Measurements from ENCODE around the gene NAA15.
"Not testable (repeated sequence)": the region's sequence is repeated elsewhere in the genome, so short reads cannot be mapped to it uniquely, and the experiment has no call there.

The NAA15 gene

GRCh38 chr4:139337612-139338011 is 36.3 kb downstream of the NAA15 start:
- no peak for DNase-seq (ENCODE audit: low read depth in 2 of 3, low spot score in 1 of 3)

DNA sequence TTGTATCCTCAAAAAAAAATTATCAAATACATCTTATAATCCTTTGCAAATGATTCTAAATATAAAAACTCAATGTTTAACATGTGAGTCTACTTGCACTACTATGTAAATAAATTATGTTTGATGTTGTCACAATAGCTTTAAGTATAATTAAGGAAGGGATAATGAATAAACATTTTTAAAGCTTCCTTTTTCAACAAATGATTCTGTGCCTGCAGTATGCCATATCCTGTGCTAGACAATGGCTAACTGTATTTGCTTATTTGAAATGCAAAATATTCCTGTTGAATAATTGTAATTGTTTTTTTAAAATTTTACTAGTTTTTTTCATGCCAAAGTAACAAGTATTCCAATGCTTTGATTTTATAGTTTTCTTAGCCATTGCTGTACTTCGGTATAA is 60.0 kb downstream of the NAA15 start:
- DNase-seq (ENCODE audit: low read depth in 2 of 3, low spot score in 1 of 3) = no peak

- no peak for DNase-seq (ENCODE audit: low read depth in 2 of 3, low spot score in 1 of 3)
Observed at GRCh38 chr4:139367421-139368090, 66.3 kb downstream of the NAA15 start.

DNA sequence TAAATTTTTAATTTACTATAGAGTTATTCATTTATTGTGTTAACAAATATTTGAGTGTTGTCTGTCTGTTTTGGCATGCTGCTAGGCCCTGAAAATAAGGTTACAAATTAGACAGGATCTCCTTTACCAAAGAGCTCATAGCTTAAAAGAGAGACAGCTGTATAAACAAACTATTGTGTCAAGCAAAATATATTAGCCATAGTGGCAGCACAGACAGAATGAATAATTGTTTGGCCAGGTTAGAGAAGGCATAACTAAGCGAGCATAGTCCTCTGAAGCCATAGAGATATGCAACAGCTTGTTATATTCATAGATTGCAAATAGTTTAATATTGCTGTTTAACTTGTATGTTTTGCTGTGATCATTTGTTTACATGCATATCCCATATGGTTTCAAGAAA is 67.7 kb downstream of the NAA15 start:
- DNase-seq (ENCODE audit: low read depth in 2 of 3, low spot score in 1 of 3) = no peak

GRCh38 chr4:139374251-139374650 is 72.9 kb downstream of the NAA15 start:
- no peak for DNase-seq (ENCODE audit: low read depth in 2 of 3, low spot score in 1 of 3)

GRCh38 chr4:139386421-139386820 is 85.1 kb downstream of the NAA15 start:
- no peak for DNase-seq (ENCODE audit: low read depth in 2 of 3, low spot score in 1 of 3)

DNA sequence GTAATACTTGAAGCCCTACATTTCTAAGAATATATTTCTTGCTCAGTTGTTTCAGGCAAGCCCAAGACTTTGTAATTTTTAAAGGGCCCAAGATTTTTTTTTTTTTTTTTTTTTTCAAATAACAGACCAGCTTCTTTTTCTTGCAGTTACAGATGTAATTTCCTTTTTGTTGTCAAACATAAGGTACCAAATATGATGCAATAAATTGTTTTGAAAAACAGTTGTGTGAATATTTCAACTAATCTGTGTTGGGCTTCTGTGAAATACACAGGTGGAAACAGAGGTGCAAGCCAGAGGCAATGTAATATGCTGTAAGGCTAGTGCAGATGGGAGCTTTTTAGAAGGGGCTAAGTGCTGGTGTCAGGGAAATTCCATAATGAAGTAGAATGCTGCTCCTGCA is 87.8 kb downstream of the NAA15 start:
- no peak for DNase-seq (ENCODE audit: low read depth in 2 of 3, low spot score in 1 of 3)

DNA sequence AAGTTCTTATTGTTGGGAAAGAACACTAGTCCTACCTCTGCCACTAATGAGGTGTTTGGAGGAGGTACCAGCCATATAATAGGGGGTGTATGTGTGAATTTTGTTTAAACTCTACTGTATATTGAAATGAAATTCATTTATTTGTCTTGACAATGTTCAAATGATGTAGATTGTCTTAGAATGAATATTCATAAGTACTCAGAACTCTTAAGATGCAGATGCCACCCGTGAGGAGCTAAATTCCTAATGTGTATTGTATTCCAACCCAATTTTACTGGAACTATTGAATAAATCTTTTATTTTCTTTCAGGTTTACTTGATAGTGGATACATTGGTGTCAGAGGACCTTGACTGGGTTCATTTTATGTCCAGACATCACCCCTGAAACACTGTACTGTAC is 88.7 kb downstream of the NAA15 start:
- DNase-seq (ENCODE audit: low read depth in 2 of 3, low spot score in 1 of 3) = no peak

DNA sequence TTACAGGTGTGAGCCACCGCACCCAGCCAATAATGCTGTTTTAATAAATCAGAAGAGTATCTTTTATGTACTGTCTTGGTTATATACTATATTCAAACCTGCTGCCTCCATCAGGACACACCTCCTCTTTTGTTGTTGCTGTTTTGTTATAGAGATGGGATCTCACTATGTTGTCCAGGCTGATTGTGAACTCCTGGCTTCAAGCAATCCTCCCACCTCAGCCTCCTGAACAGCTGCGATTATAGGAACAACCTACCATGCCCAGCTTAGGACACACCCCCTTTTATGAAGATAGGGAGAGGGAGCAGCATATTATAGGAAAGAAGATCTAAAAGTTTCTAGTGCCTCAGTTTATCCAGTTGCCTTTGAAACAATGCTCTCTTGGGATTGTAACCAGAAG is 90.4 kb downstream of the NAA15 start:
- no peak for DNase-seq (ENCODE audit: low read depth in 2 of 3, low spot score in 1 of 3)

- no peak for DNase-seq (ENCODE audit: low read depth in 2 of 3, low spot score in 1 of 3)
Observed at GRCh38 chr4:139392797-139393196, 91.5 kb downstream of the NAA15 start.

DNA sequence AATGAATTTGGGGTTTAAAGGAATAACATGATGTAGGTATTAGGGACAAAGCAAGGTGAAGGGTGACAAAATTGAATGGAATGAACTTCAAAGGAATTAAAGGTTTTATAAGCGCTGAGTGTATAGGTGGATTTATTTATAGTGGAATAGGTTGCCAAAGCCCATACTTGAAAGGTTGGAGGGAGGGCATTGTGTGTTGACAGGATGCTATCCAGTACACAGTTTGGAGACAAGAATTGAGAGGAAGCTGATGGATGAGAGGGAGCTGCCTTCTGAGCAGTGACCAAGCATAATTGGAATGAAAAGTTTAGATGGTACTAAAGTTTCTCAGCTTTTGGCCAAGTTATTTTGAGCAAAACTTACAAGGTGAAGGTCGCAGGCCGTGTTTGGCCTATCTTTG is 100.1 kb downstream of the NAA15 start:
- no peak for DNase-seq (ENCODE audit: low read depth in 2 of 3, low spot score in 1 of 3)

- DNase-seq (ENCODE audit: low read depth in 2 of 3, low spot score in 1 of 3) = no peak
Observed at GRCh38 chr4:139402436-139402835, 101.1 kb downstream of the NAA15 start.

GRCh38 chr4:139403462-139403861 is 102.2 kb downstream of the NAA15 start:
- no peak for DNase-seq (ENCODE audit: low read depth in 2 of 3, low spot score in 1 of 3)

DNA sequence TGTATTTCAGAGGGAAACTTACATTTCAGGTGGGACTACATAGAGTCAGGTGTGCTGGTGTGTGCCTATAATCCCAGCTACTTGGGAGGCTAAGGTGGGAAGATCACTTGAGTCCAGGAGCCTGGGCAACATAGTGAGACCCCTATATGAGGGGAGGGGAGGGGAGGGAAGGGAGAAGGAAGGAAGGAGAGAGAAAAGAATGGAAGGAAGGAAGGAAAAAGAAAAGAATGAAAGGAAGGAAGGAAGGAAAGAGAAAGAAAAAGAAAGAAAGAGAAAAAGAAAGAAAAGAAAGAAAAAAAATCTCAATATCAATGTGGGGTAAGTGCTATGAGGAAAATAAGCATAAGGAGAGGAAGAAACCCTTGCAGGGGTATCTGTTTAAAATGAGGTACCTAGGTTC is 109.0 kb downstream of the NAA15 start:
- no peak for DNase-seq (ENCODE audit: low read depth in 2 of 3, low spot score in 1 of 3)

- DNase-seq (ENCODE audit: low read depth in 2 of 3, low spot score in 1 of 3) = not testable (repeated sequence)
Observed at GRCh38 chr4:139414671-139415210, 113.4 kb downstream of the NAA15 start.

DNA sequence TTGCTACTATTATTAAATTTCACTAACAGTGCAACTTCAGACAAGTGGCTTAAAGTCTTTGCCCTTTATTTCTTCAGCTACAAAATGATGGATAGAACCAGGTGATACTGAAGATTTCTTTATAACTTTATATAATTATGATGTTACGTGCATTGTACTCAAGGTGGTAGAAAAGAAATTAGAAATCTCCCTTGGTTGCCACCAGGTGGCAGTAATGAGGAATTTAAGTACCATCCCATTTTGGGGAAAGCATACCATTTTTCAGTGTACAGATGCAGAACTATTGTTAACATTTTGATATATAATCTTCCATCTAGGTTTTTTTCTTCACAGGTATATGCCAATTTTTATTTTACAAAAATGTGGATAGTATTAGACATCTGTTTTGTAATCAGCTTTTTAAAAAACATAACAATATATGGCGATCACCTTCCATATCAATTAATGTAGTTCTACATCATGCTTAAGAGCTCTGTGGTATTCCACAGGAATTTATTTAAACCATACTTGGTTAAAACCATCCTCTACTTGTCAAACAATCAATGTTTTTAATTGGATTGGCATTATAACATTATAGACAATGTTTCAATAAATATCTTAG is 114.9 kb downstream of the NAA15 start:
- DNase-seq (ENCODE audit: low read depth in 2 of 3, low spot score in 1 of 3) = peak in 1 of 3 donors; percentile 19

- no peak for DNase-seq (ENCODE audit: low read depth in 2 of 3, low spot score in 1 of 3)
Observed at GRCh38 chr4:139419388-139419914, 118.1 kb downstream of the NAA15 start.

GRCh38 chr4:139420652-139421051 is 119.3 kb downstream of the NAA15 start:
- DNase-seq (ENCODE audit: low read depth in 2 of 3, low spot score in 1 of 3) = no peak

- no peak for DNase-seq (ENCODE audit: low read depth in 2 of 3, low spot score in 1 of 3)
Observed at GRCh38 chr4:139436122-139436521, 134.8 kb downstream of the NAA15 start.

GRCh38 chr4:139438141-139438540 is 136.8 kb downstream of the NAA15 start:
- no peak for DNase-seq (ENCODE audit: low read depth in 2 of 3, low spot score in 1 of 3)

DNA sequence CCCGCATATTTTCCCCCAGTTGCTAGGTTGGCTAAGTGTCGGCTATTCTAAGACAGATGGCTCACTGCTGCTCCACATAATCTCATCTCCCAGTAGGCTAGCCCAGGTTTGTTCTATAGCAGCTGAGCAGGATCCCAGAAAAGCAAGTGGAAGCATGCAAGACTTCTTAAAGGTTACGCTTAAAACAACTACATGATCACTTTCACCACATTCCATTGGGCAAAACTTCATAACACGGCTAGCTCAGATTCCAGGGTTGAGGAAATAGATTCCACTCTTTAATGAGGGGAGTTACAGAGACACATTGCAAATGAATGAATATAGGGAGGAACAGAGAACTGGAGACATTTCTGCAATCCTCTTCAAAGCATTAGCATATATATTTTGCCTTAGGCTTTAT is 139.7 kb downstream of the NAA15 start:
- no peak for DNase-seq (ENCODE audit: low read depth in 2 of 3, low spot score in 1 of 3)

DNA sequence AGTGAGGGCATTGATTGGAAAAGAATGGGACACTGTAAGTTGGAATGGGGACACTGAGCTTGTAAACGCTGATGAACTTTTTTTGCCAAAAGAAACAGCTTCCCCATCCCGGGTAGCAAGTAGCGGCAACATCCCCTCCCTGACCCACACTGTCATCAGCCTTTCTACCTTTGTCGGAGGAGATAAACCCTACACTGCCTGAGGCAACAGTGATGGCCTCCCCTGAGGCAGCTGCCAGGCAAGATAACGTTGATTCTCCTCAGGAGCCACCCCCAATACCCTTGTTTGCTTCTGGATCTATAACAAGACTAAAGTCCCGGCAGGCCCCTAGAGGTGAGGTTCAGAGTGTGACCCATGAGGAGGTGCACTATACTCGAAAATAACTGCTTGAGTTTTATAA is 142.4 kb downstream of the NAA15 start:
- DNase-seq (ENCODE audit: low read depth in 2 of 3, low spot score in 1 of 3) = no peak

DNA sequence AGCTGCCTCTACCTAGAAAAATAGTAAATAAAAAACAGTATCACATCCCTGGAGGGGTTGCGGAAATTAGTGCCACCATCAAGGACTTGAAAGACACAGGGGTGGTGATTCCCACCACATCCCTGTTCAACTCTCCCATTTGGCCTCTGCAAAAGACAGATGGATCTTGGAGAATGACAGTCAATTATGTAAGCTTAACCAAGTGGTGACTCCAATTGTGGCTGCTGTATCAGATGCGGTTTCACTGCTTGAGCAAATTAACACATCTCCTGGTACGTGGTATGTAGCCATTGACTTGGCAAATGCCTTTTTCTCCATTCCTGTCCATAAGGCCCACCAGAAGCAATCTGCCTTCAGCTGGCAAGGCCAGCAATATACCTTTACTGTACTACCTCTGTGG is 143.6 kb downstream of the NAA15 start:
- not testable (repeated sequence) for DNase-seq (ENCODE audit: low read depth in 2 of 3, low spot score in 1 of 3)
